ENCODE data around the gene SEC24D. TPM values are rescaled to one million over a fixed set of nuclear protein-coding genes. Genes with fewer than 3 reads are reported as not detected.

Gene SEC24D
- total and polyA plus RNA-seq, 2 of the 8 experiments (the other 6 are each of a cell fraction or from before 2014, with no cell fraction given): 28.9 to 91.6 TPM

GRCh38 chr4:118745357-118745756 lies 90.6 kb downstream of the SEC24D start:
- CTCF ChIA-PET (ENCODE audit: partially characterized antibody): interaction anchor here (0.8 to 2.6 kb wide), 7 partner anchors 9 to 235 kb away, joined by 3 to 14 read pairs (median 5); no protein-coding TSS in a partner anchor
- Histone ChIP-seq H3K4me2 (ENCODE audit: insufficient read depth in 1 of 2, low read depth in 2 of 2, low read length in 2 of 2) (no peak overlapping the region), H3K27me3 (replicated peaks in 1 of 4; ENCODE audit: control insufficient read depth in 3 of 4, extremely low read depth in 1 of 4, insufficient read depth in 3 of 4, low read length in 3 of 4) (no peaks in the 10 kb centered on the region)
- TF ChIP-seq SP1 (IDR thresholded peaks at IDR 0.05; ENCODE audit: low read depth, low read length): no peak
- TF ChIP-seq E2F6 (IDR thresholded peaks at IDR 0.05): no peak
- TF ChIP-seq ZNF274 (IDR thresholded peaks at IDR 0.05; ENCODE audit: borderline replicate concordance, extremely low read depth, low read length): no peak
- TF ChIP-seq TEAD4 (IDR thresholded peaks at IDR 0.05; ENCODE audit: low read depth, low read length): no peak
- TF ChIP-seq TAF7 (optimal IDR thresholded peaks at IDR 0.05; ENCODE audit: borderline replicate concordance, low read depth, low read length): no peak
- no peak for TF ChIP-seq CBX5 (IDR thresholded peaks at IDR 0.05; ENCODE audit: low read depth, low read length)
- TF ChIP-seq SIX5 (IDR thresholded peaks at IDR 0.05; ENCODE audit: low read depth, low read length): no peak
- no peak for TF ChIP-seq MAFK (IDR thresholded peaks at IDR 0.05; ENCODE audit: low read depth, low read length)
- TF ChIP-seq PHF8 (conservative IDR thresholded peaks at IDR 0.05; ENCODE audit: low read depth, low read length): no peak
- no peak for TF ChIP-seq CHD2 (IDR thresholded peaks at IDR 0.05; ENCODE audit: low read length)
- TF ChIP-seq SAP30 (IDR thresholded peaks at IDR 0.05; ENCODE audit: insufficient read depth, insufficient replicate concordance, low read length): no peak
- TF ChIP-seq POLR2A (IDR thresholded peaks at IDR 0.05; ENCODE audit: control extremely low read depth in 1 of 2, low read depth in 2 of 2, low read length in 2 of 2): no peak
- TF ChIP-seq EZH2 (IDR thresholded peaks at IDR 0.05; ENCODE audit: low read depth, low read length, severe bottlenecking): no peak
- TF ChIP-seq EP300 (IDR thresholded peaks at IDR 0.05; ENCODE audit: borderline replicate concordance in 1 of 2, low read depth in 2 of 2, low read length in 2 of 2): no peak
- no peak for TF ChIP-seq CEBPB (IDR thresholded peaks at IDR 0.05; ENCODE audit: low read depth, low read length)

More at GRCh38 chr4:118745357-118745756, 90.6 kb downstream of the SEC24D start:
- Histone ChIP-seq H3K4ac (replicated peaks; ENCODE audit: insufficient read length, low read depth, low read length) (no peak overlapping the region), H3K23me2 (ENCODE audit: low read depth, low read length) (no peaks in the 10 kb centered on the region), H4K8ac (ENCODE audit: extremely low read depth, insufficient read depth, low read length) (no peak overlapping the region), H2BK15ac (ENCODE audit: low read length) (no peak overlapping the region), H3K79me1 (ENCODE audit: low read depth, low read length) (no peaks in the 10 kb centered on the region), H3K27ac (ENCODE audit: low read depth, low read length) (no peak overlapping the region), H2AK5ac (ENCODE audit: low read depth, low read length) (no peak overlapping the region), H3K14ac (ENCODE audit: insufficient read length) (no peak overlapping the region), H2BK5ac (ENCODE audit: low read depth, low read length) (no peak overlapping the region), H3K18ac (ENCODE audit: extremely low read depth, low read length) (no peak overlapping the region), H3K79me2 (ENCODE audit: control insufficient read depth in 1 of 2, insufficient read depth in 2 of 2, low read length in 2 of 2) (no peaks in the 10 kb centered on the region), H4K20me1 (replicated peaks in 1 of 2; ENCODE audit: control insufficient read depth in 1 of 2, insufficient read depth in 2 of 2, low read length in 2 of 2) (no peaks in the 10 kb centered on the region), H2BK12ac (ENCODE audit: low read depth, low read length) (no peak overlapping the region), H3K23ac (ENCODE audit: insufficient read length) (no peak overlapping the region), H4K5ac (ENCODE audit: insufficient read length, low read depth, low read length) (no peak overlapping the region), H3K9me3 (ENCODE audit: insufficient read depth in 2 of 2, low read depth in 1 of 2, low read length in 1 of 2) (no peaks in the 10 kb centered on the region), H3K56ac (replicated peaks; ENCODE audit: insufficient read length, low read depth, low read length) (no peak overlapping the region), H2AFZ (ENCODE audit: low read length) (no peak overlapping the region), H3K36me3 (ENCODE audit: control insufficient read depth in 2 of 4, insufficient read depth in 4 of 4, low read length in 3 of 4) (peaks cover 8 to 33% (median 22%) of the 10 kb centered on the region in 4 experiments), H3K9ac (replicated peaks in 1 of 4; ENCODE audit: extremely low read depth in 1 of 4, low read depth in 3 of 4, low read length in 3 of 4) (no peak overlapping the region), H3K4me1 (replicated peaks in 1 of 4; ENCODE audit: control insufficient read depth in 3 of 4, insufficient read depth in 4 of 4, low read length in 3 of 4) (no peaks in the 10 kb centered on the region), H2BK120ac (replicated peaks; ENCODE audit: low read depth, low read length) (no peak overlapping the region), H2BK20ac (ENCODE audit: low read length) (no peak overlapping the region), H4K91ac (replicated peaks; ENCODE audit: insufficient read length, low read length) (no peak overlapping the region), H3K4me3 (ENCODE audit: extremely low read depth in 1 of 4, insufficient read depth in 2 of 4, low read depth in 3 of 4, low read length in 4 of 4) (no peak overlapping the region)
- FAIRE-seq: no peak
- no peak for DNase-seq (ENCODE audit: low read depth in 1 of 2, low spot score in 2 of 2)
- WGBS, 2 experiments (ENCODE audit: extremely low coverage in 1 of 2, insufficient coverage in 1 of 2, insufficient read length in 1 of 2, insufficient replicate concordance in 2 of 2, low coverage in 1 of 2, low lambda C conversion rate in 2 of 2, missing lambda C conversion rate in 1 of 2): 87% methylated on average over 3 of the region's 3 CpGs; no CpG with 5 or more reads in 1 of the 2 experiments
- POLR2A ChIA-PET (ENCODE audit: partially characterized antibody): interaction anchor here (0.7 kb wide), 1 partner anchor 22 kb away, joined by 3 read pairs; no protein-coding TSS in a partner anchor
